Retinal pigment epithelial cell (primary cell): ENCODE measurements around the gene SHFL.

Experiments used
- DNase-seq: peaks from one replicate; pipeline ENCODE4 v3.0.0-alpha.2; 2010; ENCODE audit warnings: low read depth
- H3K4me3 ChIP-seq: 2 replicates; pipeline ENCODE4 v1.5.1; 2011; ENCODE audit warnings: mild to moderate bottlenecking, low read length, control low read depth, moderate library complexity
- CTCF ChIP-seq: conservative IDR thresholded peaks from 2 replicates; pipeline ENCODE4 v1.5.1; 2011; ENCODE audit warnings: low read depth, low read length, control low read depth, inconsistent platforms

Gene SHFL

GRCh38 chr19:10113964-10114650 is 28.0 kb downstream of the SHFL start:
- H3K4me3 ChIP-seq, result no peak overlapping the region
- no peak for DNase-seq

GRCh38 chr19:10114651-10115391 is 28.7 kb downstream of the SHFL start:
- no peak overlapping the region for H3K4me3 ChIP-seq
- TF ChIP-seq CTCF, result no peak
- DNase-seq, result no peak

More at GRCh38 chr19:10113964-10114650, 28.0 kb downstream of the SHFL start:
- TF ChIP-seq CTCF, result no peak

- TF ChIP-seq CTCF, result no peak
- no peak overlapping the region for H3K4me3 ChIP-seq
- DNase-seq, result no peak
Observed at GRCh38 chr19:10115392-10116084, 29.4 kb downstream of the SHFL start.

- TF ChIP-seq CTCF, result no peak
- H3K4me3 ChIP-seq, result no peak overlapping the region
- no peak for DNase-seq
Observed at GRCh38 chr19:10116085-10116865, 30.2 kb downstream of the SHFL start.

GRCh38 chr19:10116866-10117616 is 30.9 kb downstream of the SHFL start:
- DNase-seq, result no peak
- no peak overlapping the region for H3K4me3 ChIP-seq
- no peak for TF ChIP-seq CTCF

- no peak for DNase-seq
- no peak for TF ChIP-seq CTCF
- peak overlapping the region; percentile 96 for H3K4me3 ChIP-seq
Observed at GRCh38 chr19:10118960-10119359, 32.8 kb downstream of the SHFL start.
